Smooth muscle cell (in vitro differentiated cells): ENCODE results near the gene TOMM70. TPM values are rescaled to one million over a fixed set of nuclear protein-coding genes. Genes with fewer than 3 reads are reported as not detected.

Experiments
- DNase-seq: peaks from one replicate; lab custom pipeline; 2025; ENCODE audit not compliant: unreplicated experiment; lab: John Stamatoyannopoulos, UW
- H2AFZ ChIP-seq: fragments of 200-600 bp; sonication (generic); 2 replicates; pipeline ENCODE4 v1.6.0; 2016; ENCODE audit warnings: antibody characterized with exemption, low read depth, mild to moderate bottlenecking
- H3F3A ChIP-seq: fragments of 200-600 bp; sonication (generic); 2 replicates; pipeline ENCODE4 v1.6.0; 2017; ENCODE audit warnings: antibody characterized with exemption, low read depth
- H3K27ac ChIP-seq: fragments of 200-600 bp; sonication (generic); 2 replicates; pipeline ENCODE4 v1.5.1; 2016; ENCODE audit warnings: low read depth, mild to moderate bottlenecking
- H3K27me3 ChIP-seq: fragments of 200-600 bp; sonication (generic); 2 replicates; pipeline ENCODE4 v1.6.1; 2016; ENCODE audit warnings: low read depth, mild to moderate bottlenecking
- H3K36me3 ChIP-seq: fragments of 200-600 bp; sonication (generic); 2 replicates; pipeline ENCODE4 v1.5.1; 2016; ENCODE audit warnings: low read depth
- H3K4me1 ChIP-seq: fragments of 200-600 bp; sonication (generic); 2 replicates; pipeline ENCODE4 v1.5.1; 2016; ENCODE audit warnings: low read depth
- H3K4me2 ChIP-seq: fragments of 200-600 bp; sonication (generic); 2 replicates; pipeline ENCODE4 v1.6.0; 2016; ENCODE audit warnings: mild to moderate bottlenecking
- H3K4me3 ChIP-seq: fragments of 200-600 bp; sonication (generic); 2 replicates; pipeline ENCODE4 v1.5.1; 2016; ENCODE audit warnings: mild to moderate bottlenecking
- H3K79me2 ChIP-seq: fragments of 200-600 bp; sonication (generic); 2 replicates; pipeline ENCODE4 v1.6.0; 2016; ENCODE audit warnings: low read depth, mild to moderate bottlenecking
- H3K9ac ChIP-seq: fragments of 200-600 bp; sonication (generic); 2 replicates; pipeline ENCODE4 v1.6.0; 2016; ENCODE audit warnings: low read depth
- H3K9me3 ChIP-seq: fragments of 200-600 bp; sonication (generic); replicated peaks from 2 replicates; pipeline ENCODE4 v1.5.1; 2016; ENCODE audit warnings: low read depth
- H4K20me1 ChIP-seq: fragments of 200-600 bp; sonication (generic); 2 replicates; pipeline ENCODE4 v1.6.0; 2016; ENCODE audit warnings: low read depth
- CTCF ChIP-seq: fragments of 200-600 bp; sonication (generic); IDR thresholded peaks from 2 replicates; pipeline ENCODE4 v1.5.1; 2017; ENCODE audit warnings: borderline replicate concordance, mild to moderate bottlenecking, antibody characterized with exemption; ENCODE audit not compliant: insufficient read depth, poor library complexity, severe bottlenecking
- WGBS: methylation state at CpG from one replicate; pipeline ENCODE4 v1.1.7; 2016; ENCODE audit warnings: low lambda C conversion rate; 5-methylcytosine and 5-hydroxymethylcytosine counted together
- polyA plus RNA-seq: library from polyadenylated mRNA; unstranded; fragments of >200 nt; fragmentation: Nextera tagmentation; extraction: Ambion mirVana; gene quantifications from 2 replicates; pipeline ENCODE4 v1.2.1, GENCODE V29; 2016
- total RNA-seq: library from RNA; depleted of rRNA; stranded (reverse); fragments of >200 nt; gene quantifications from 2 replicates; pipeline ENCODE4 v1.2.3, GENCODE V29; 2014

The TOMM70 gene
- total and polyA plus RNA-seq, 2 experiments from 2014 or later = 28.1 to 53.7 TPM

- Histone ChIP-seq H4K20me1 (peaks cover 94% of the 10 kb centered on the region), H3K27me3 (no peaks in the 10 kb centered on the region), H3F3A (no peaks in the 10 kb centered on the region), H3K9me3 (no peaks in the 10 kb centered on the region), H3K27ac (no peak overlapping the region), H3K4me3 (no peak overlapping the region), H3K4me2 (no peak overlapping the region), H3K4me1 (peaks cover 17% of the 10 kb centered on the region), H3K79me2 (peaks cover 100% of the 10 kb centered on the region), H2AFZ (no peak overlapping the region), H3K9ac (no peak overlapping the region), H3K36me3 (no peaks in the 10 kb centered on the region)
- no peak for DNase-seq
- no peak for TF ChIP-seq CTCF
- WGBS = 91% methylated on average over 2 of the region's 2 CpGs
Measured at GRCh38 chr3:100395679-100396431, 5.0 kb downstream of the TOMM70 start.

- H3K4me2 ChIP-seq = no peak overlapping the region
- no peaks in the 10 kb centered on the region for H3K4me1 ChIP-seq
- H3K9me3 ChIP-seq = peaks cover 8% of the 10 kb centered on the region
- H2AFZ ChIP-seq = no peak overlapping the region
- H3K36me3 ChIP-seq = peaks cover 21% of the 10 kb centered on the region
- TF ChIP-seq CTCF = no peak
- no peak overlapping the region for H3K4me3 ChIP-seq
- H3K27ac ChIP-seq = no peak overlapping the region
- H3F3A ChIP-seq = peaks cover 5% of the 10 kb centered on the region
- H4K20me1 ChIP-seq = peaks cover 64% of the 10 kb centered on the region
- peaks cover 86% of the 10 kb centered on the region for H3K79me2 ChIP-seq
- no peak for DNase-seq
- 96% methylated on average over 1 of the region's 1 CpG for WGBS
- H3K9ac ChIP-seq = no peak overlapping the region
- no peaks in the 10 kb centered on the region for H3K27me3 ChIP-seq
Measured at GRCh38 chr3:100389025-100389424, 11.9 kb downstream of the TOMM70 start.

- Histone ChIP-seq H3K4me2 (no peak overlapping the region), H3K4me3 (no peak overlapping the region), H3K27ac (peak overlapping the region; percentile 18), H3K36me3 (peaks cover 37% of the 10 kb centered on the region), H3K9me3 (peaks cover 8% of the 10 kb centered on the region), H3K27me3 (no peaks in the 10 kb centered on the region), H3F3A (peaks cover 5% of the 10 kb centered on the region), H4K20me1 (peaks cover 39% of the 10 kb centered on the region), H2AFZ (no peak overlapping the region), H3K4me1 (no peaks in the 10 kb centered on the region), H3K9ac (no peak overlapping the region), H3K79me2 (peaks cover 63% of the 10 kb centered on the region)
- DNase-seq = no peak
- no peak for TF ChIP-seq CTCF
Measured at GRCh38 chr3:100386437-100387074, 14.3 kb downstream of the TOMM70 start.
